SU-DHL-6 (cell line): Measurements from ENCODE around the gene ASB2.

ENCODE experiments used
- EZH2phosphoT487 ChIP-seq: fragments of 200-600 bp; sonication (generic), shearing (Covaris generic); conservative IDR thresholded peaks from 2 replicates; pipeline ENCODE4 v1.6.1; 2018; ENCODE audit warnings: mild to moderate bottlenecking, antibody characterized with exemption, low read length, moderate library complexity, mixed read lengths
- TF ChIP-seq, protein P1 (sequence below): fragments of 200-600 bp; sonication (generic); IDR thresholded peaks from one replicate; pipeline ENCODE4 v1.5.1; 2017; ENCODE audit warnings: antibody characterized with exemption, mild to moderate bottlenecking, low read length, moderate library complexity; ENCODE audit not compliant: insufficient read depth, poor library complexity, severe bottlenecking

DNA sequence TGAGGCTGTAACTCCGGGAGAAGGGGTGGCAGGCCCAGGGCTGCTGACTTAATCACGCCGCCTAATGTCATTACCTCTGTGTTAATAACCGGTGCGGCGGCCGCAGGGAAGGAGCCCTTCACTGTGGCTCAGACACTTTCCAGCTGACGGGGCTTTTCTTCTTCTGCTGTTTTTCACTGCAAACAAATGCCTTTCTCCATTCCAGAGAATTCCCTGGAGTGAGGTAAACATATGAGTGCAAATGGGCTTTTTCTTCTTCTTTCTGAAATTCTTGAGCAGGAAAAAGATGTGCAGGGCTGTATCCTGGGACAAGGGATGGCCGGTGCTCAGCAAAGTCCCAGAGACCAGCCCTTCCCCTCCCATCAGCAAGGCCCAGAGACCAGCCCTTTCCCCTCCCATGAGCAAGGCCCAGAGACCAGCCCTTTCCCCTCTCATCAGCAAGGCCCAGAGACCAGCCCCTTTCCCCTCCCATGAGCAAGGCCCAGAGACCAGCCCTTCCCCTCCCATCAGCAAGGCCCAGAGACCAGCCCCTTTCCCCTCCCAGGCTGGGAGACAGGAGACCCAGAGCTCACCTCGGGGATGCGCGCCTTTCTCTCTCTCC lies 82.6 kb downstream of the ASB2 start:
- TF ChIP-seq, protein P1, sequence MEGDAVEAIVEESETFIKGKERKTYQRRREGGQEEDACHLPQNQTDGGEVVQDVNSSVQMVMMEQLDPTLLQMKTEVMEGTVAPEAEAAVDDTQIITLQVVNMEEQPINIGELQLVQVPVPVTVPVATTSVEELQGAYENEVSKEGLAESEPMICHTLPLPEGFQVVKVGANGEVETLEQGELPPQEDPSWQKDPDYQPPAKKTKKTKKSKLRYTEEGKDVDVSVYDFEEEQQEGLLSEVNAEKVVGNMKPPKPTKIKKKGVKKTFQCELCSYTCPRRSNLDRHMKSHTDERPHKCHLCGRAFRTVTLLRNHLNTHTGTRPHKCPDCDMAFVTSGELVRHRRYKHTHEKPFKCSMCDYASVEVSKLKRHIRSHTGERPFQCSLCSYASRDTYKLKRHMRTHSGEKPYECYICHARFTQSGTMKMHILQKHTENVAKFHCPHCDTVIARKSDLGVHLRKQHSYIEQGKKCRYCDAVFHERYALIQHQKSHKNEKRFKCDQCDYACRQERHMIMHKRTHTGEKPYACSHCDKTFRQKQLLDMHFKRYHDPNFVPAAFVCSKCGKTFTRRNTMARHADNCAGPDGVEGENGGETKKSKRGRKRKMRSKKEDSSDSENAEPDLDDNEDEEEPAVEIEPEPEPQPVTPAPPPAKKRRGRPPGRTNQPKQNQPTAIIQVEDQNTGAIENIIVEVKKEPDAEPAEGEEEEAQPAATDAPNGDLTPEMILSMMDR, result no peak
- TF ChIP-seq EZH2phosphoT487, result no peak
